Measurements from ENCODE around the gene FNTB. TPM values are rescaled to one million over a fixed set of nuclear protein-coding genes. Genes with fewer than 3 reads are reported as not detected.
A peak's percentile ranks its signal among the peaks of the same experiment; 100 is the strongest.

FNTB gene
- total RNA-seq, 2 experiments from 2014 or later = 7.5 to 7.9 TPM

GRCh38 chr14:64944861-64945260 lies 41.8 kb upstream of the FNTB start:
- no peaks in the 10 kb centered on the region for H3K27me3 ChIP-seq (ENCODE audit: control insufficient read depth in 1 of 2, insufficient read depth in 2 of 2, low read length in 2 of 2)
- Mint-ChIP-seq H3K27me3 (no peaks in the 10 kb centered on the region), H3K9me3 (no peaks in the 10 kb centered on the region), H3K36me3 (ENCODE audit: low read depth) (peaks cover 82% of the 10 kb centered on the region), H3K4me1 (ENCODE audit: low read depth) (peaks cover 70% of the 10 kb centered on the region), H3K4me3 (no peak overlapping the region), H3K27ac (peak overlapping the region; percentile 74)
- ATAC-seq (ENCODE audit: poor library complexity) (no peak), DNase-seq (no peak)
- ChIA-PET CTCF (interaction anchor here (1.5 kb wide), 1 partner anchor 9 kb away, joined by 3 read pairs; no protein-coding TSS in a partner anchor), POLR2A (interaction anchor here (1.4 kb wide), 1 partner anchor 30 kb away, joined by 5 read pairs; the partner anchor contains the start of gene CHURC1)
- TF ChIP-seq CTCF (IDR thresholded peaks at IDR 0.05) = no peak
- intact Hi-C loops (cut with DNase I, micrococcal nuclease) = no loop called here
- no peaks in the 10 kb centered on the region for H3K9me3 ChIP-seq (ENCODE audit: control insufficient read depth in 1 of 2, insufficient read depth in 1 of 2, low read length in 2 of 2)
- H3K4me3 ChIP-seq (ENCODE audit: low read length) = no peak overlapping the region
- peaks cover 71% of the 10 kb centered on the region for H3K36me3 ChIP-seq (ENCODE audit: insufficient read depth, low read length)
- peaks cover 25% of the 10 kb centered on the region for H3K4me1 ChIP-seq (ENCODE audit: insufficient read depth, low read length)
- no peak overlapping the region for H3K27ac ChIP-seq (ENCODE audit: low read depth in 1 of 2, low read length in 2 of 2)

GRCh38 chr14:64945431-64946178 lies 41.1 kb upstream of the FNTB start:
- ChIA-PET CTCF (no interaction called here), POLR2A (interaction anchor here (2.5 kb wide), 1 partner anchor 31 kb away, joined by 7 read pairs; the partner anchor contains the start of gene CHURC1)
- no peak for TF ChIP-seq CTCF (IDR thresholded peaks at IDR 0.05)
- Mint-ChIP-seq H3K4me3 (no peak overlapping the region), H3K36me3 (ENCODE audit: low read depth) (peaks cover 80% of the 10 kb centered on the region), H3K4me1 (ENCODE audit: low read depth) (peaks cover 63% of the 10 kb centered on the region), H3K27me3 (no peaks in the 10 kb centered on the region), H3K27ac (peak overlapping the region; percentile 74), H3K9me3 (no peaks in the 10 kb centered on the region)
- H3K27me3 ChIP-seq (ENCODE audit: control insufficient read depth in 1 of 2, insufficient read depth in 2 of 2, low read length in 2 of 2) = no peaks in the 10 kb centered on the region
- DNase-seq (no peak), ATAC-seq (ENCODE audit: poor library complexity) (no peak)
- peaks cover 66% of the 10 kb centered on the region for H3K36me3 ChIP-seq (ENCODE audit: insufficient read depth, low read length)
- peaks cover 23% of the 10 kb centered on the region for H3K4me1 ChIP-seq (ENCODE audit: insufficient read depth, low read length)
- no peaks in the 10 kb centered on the region for H3K9me3 ChIP-seq (ENCODE audit: control insufficient read depth in 1 of 2, insufficient read depth in 1 of 2, low read length in 2 of 2)
- H3K27ac ChIP-seq (ENCODE audit: low read depth in 1 of 2, low read length in 2 of 2) = no peak overlapping the region
- H3K4me3 ChIP-seq (ENCODE audit: low read length) = no peak overlapping the region
- intact Hi-C loops (cut with DNase I, micrococcal nuclease) = no loop called here

GRCh38 chr14:64946310-64947045 lies 40.2 kb upstream of the FNTB start:
- TF ChIP-seq CTCF (IDR thresholded peaks at IDR 0.05) = no peak
- Histone ChIP-seq H3K4me3 (ENCODE audit: low read length) (no peak overlapping the region), H3K36me3 (ENCODE audit: insufficient read depth, low read length) (peaks cover 59% of the 10 kb centered on the region), H3K27me3 (ENCODE audit: control insufficient read depth in 1 of 2, insufficient read depth in 2 of 2, low read length in 2 of 2) (no peaks in the 10 kb centered on the region), H3K4me1 (ENCODE audit: insufficient read depth, low read length) (peaks cover 23% of the 10 kb centered on the region), H3K9me3 (ENCODE audit: control insufficient read depth in 1 of 2, insufficient read depth in 1 of 2, low read length in 2 of 2) (no peaks in the 10 kb centered on the region), H3K27ac (ENCODE audit: low read depth in 1 of 2, low read length in 2 of 2) (no peak overlapping the region)
- Mint-ChIP-seq H3K4me3 (no peak overlapping the region), H3K36me3 (ENCODE audit: low read depth) (peaks cover 71% of the 10 kb centered on the region), H3K9me3 (no peaks in the 10 kb centered on the region), H3K27me3 (no peaks in the 10 kb centered on the region), H3K4me1 (ENCODE audit: low read depth) (peaks cover 54% of the 10 kb centered on the region), H3K27ac (peak overlapping the region; percentile 60)
- POLR2A ChIA-PET = interaction anchor here (2.5 kb wide), 1 partner anchor 32 kb away, joined by 7 read pairs; the partner anchor contains the start of gene CHURC1
- CTCF ChIA-PET = no interaction called here
- DNase-seq (no peak), ATAC-seq (ENCODE audit: poor library complexity) (no peak)
- intact Hi-C loops (cut with DNase I, micrococcal nuclease) = no loop called here
